HepG2 (cell line): ENCODE measurements around the gene TMX3. TPM values are rescaled to one million over a fixed set of nuclear protein-coding genes. Genes with fewer than 3 reads are reported as not detected.
A peak's percentile ranks its signal among the peaks of the same experiment; 100 is the strongest.

ENCODE experiments used
- ARHGAP35 ChIP-seq: sonication (generic); formaldehyde crosslinking; IDR thresholded peaks from 2 replicates; pipeline ENCODE4 v1.9.0; 2022; ENCODE audit warnings: mild to moderate bottlenecking, inconsistent platforms, moderate library complexity, missing genetic modification reagents, borderline replicate concordance
- BATF2 ChIP-seq: sonication (generic); formaldehyde crosslinking; IDR thresholded peaks from 2 replicates; pipeline ENCODE4 v1.8.0; 2022; ENCODE audit warnings: mild to moderate bottlenecking, missing genetic modification reagents, moderate library complexity
- FOXA3 ChIP-seq: IDR thresholded peaks from 2 replicates; pipeline ENCODE4 v1.6.1; 2016; ENCODE audit warnings: missing genetic modification reagents, missing compliant biosample characterization
- KLF6 ChIP-seq: IDR thresholded peaks from 2 replicates; pipeline ENCODE4 v1.8.0; 2016; ENCODE audit warnings: missing biosample characterization, missing genetic modification reagents
- MAZ ChIP-seq, 2 experiments: sonication (generic) in 1 of 2; formaldehyde crosslinking in 1 of 2; IDR thresholded peaks; 2 replicates each; pipeline versions ENCODE4 v1.5.0 to v1.6.1; 2012 to 2020; ENCODE audit warnings: low read depth in 2 of 2, mild to moderate bottlenecking in 2 of 2, borderline replicate concordance in 1 of 2, improper control_type of control experiment in 1 of 2, low read length in 1 of 2, missing genetic modification reagents in 1 of 2, moderate library complexity in 1 of 2
- MTF2 ChIP-seq: sonication (generic); formaldehyde crosslinking; IDR thresholded peaks from 2 replicates; pipeline ENCODE4 v1.5.0; 2020; ENCODE audit warnings: missing genetic modification reagents, borderline replicate concordance
- PAX8 ChIP-seq: sonication (generic); formaldehyde crosslinking; IDR thresholded peaks from 2 replicates; pipeline ENCODE4 v1.8.0; 2022; ENCODE audit warnings: mild to moderate bottlenecking, missing genetic modification reagents, borderline replicate concordance
- RBM39 ChIP-seq: fragments of 200-400 bp; formaldehyde crosslinking; IDR thresholded peaks from one replicate; pipeline ENCODE4 v1.6.1; 2018; ENCODE audit warnings: antibody characterized with exemption, mild to moderate bottlenecking, low read depth, low read length; ENCODE audit not compliant: poor library complexity, severe bottlenecking
- SP2 ChIP-seq: sonication (generic); formaldehyde crosslinking; IDR thresholded peaks from 2 replicates; pipeline ENCODE4 v1.5.1; 2020; ENCODE audit warnings: mild to moderate bottlenecking, missing genetic modification reagents
- THAP11 ChIP-seq: IDR thresholded peaks from 2 replicates; pipeline ENCODE4 v1.6.1; 2016; ENCODE audit warnings: missing biosample characterization, missing genetic modification reagents
- ZFX ChIP-seq: sonication (generic); formaldehyde crosslinking; IDR thresholded peaks from 2 replicates; pipeline ENCODE4 v1.4.0; 2020; ENCODE audit warnings: mild to moderate bottlenecking, low read depth, missing genetic modification reagents, moderate library complexity
- ZNF230 ChIP-seq: sonication (generic); formaldehyde crosslinking; IDR thresholded peaks from 2 replicates; pipeline ENCODE4 v1.4.0; 2020; ENCODE audit warnings: mild to moderate bottlenecking, missing genetic modification reagents
- ZNF253 ChIP-seq: sonication (generic); formaldehyde crosslinking; IDR thresholded peaks from 2 replicates; pipeline ENCODE4 v1.8.0; 2022; ENCODE audit warnings: mild to moderate bottlenecking, missing genetic modification reagents, borderline replicate concordance
- ZNF383 ChIP-seq: sonication (generic); formaldehyde crosslinking; IDR thresholded peaks from 2 replicates; pipeline ENCODE4 v1.4.0; 2020; ENCODE audit warnings: missing genetic modification reagents, mild to moderate bottlenecking, borderline replicate concordance
- ZNF441 ChIP-seq: sonication (generic); formaldehyde crosslinking; IDR thresholded peaks from 2 replicates; pipeline ENCODE4 v1.7.0; 2021; ENCODE audit warnings: missing genetic modification reagents, borderline replicate concordance
- ZNF639 ChIP-seq: conservative IDR thresholded peaks from 2 replicates; pipeline ENCODE4 v1.6.1; 2018; ENCODE audit warnings: missing genetic modification reagents
- ZNF644 ChIP-seq: IDR thresholded peaks from 2 replicates; pipeline ENCODE4 v1.6.1; 2016; ENCODE audit warnings: low read depth
- ZNF703 ChIP-seq: sonication (generic); formaldehyde crosslinking; IDR thresholded peaks from 2 replicates; pipeline ENCODE4 v1.5.1; 2020; ENCODE audit warnings: missing genetic modification reagents, mild to moderate bottlenecking, moderate library complexity, borderline replicate concordance
- ZNF768 ChIP-seq: sonication (generic); formaldehyde crosslinking; IDR thresholded peaks from 2 replicates; pipeline ENCODE4 v1.4.0; 2020; ENCODE audit warnings: missing genetic modification reagents
- ZNF782 ChIP-seq: sonication (generic); formaldehyde crosslinking; IDR thresholded peaks from 2 replicates; pipeline ENCODE4 v1.4.0; 2020; ENCODE audit warnings: missing genetic modification reagents, mild to moderate bottlenecking, borderline replicate concordance
- polyA plus RNA-seq, 8 experiments: library from polyadenylated mRNA; depleted of rRNA in 3 of 8; stranded (reverse) in 7 of 8; unstranded in 1 of 8; fragments of >200 nt; fragmentation: Illumina TruSeq in 4 of 8; extraction: Trizol in 4 of 8; gene quantifications; 2 replicates each; pipeline versions ENCODE4 v1.2.1 to v1.2.3, GENCODE V29; 2011 to 2016; ENCODE audit warnings: low read depth in 4 of 8, missing spikeins in 1 of 8, mixed read lengths in 1 of 8; ENCODE audit not compliant: insufficient read depth in 1 of 8
- total RNA-seq, 5 experiments: library from RNA; depleted of rRNA; stranded (reverse); fragments of >200 nt; fragmentation: Illumina TruSeq; extraction: Trizol; gene quantifications; 2 replicates each; pipeline ENCODE4 v1.2.3, GENCODE V29; 2016; ENCODE audit warnings: low read depth in 1 of 5
- TF ChIP-seq, protein P1 (sequence below): sonication (generic); formaldehyde crosslinking; IDR thresholded peaks from 2 replicates; pipeline ENCODE4 v1.5.1; 2020; ENCODE audit warnings: mild to moderate bottlenecking, missing genetic modification reagents, borderline replicate concordance

Gene TMX3
- total and polyA plus RNA-seq, 2 of the 13 experiments (the other 11 are each of a cell fraction or from before 2014, with no cell fraction given), result 12.9 to 25.0 TPM

GRCh38 chr18:68714712-68715496, at the start of gene TMX3 (continued):
- peak; percentile 50; the same call in 1 of the 2 replicates for TF ChIP-seq ZNF703 (CRISPR knock-in tag)
- TF ChIP-seq ZNF768 (CRISPR knock-in tag), result peak; percentile 73; the same call in 1 of the 2 replicates
- TF ChIP-seq ARHGAP35 (CRISPR knock-in tag), result 0 out of 2 replicates have a peak, but pooled peaks have one; percentile 89
- peak; percentile 75; the same call in 1 of the 2 replicates for TF ChIP-seq MAZ (IDR thresholded peaks at IDR 0.05; ENCODE audit: borderline replicate concordance, low read depth, low read length)
- peak; percentile 95 for TF ChIP-seq MAZ (CRISPR knock-in tag; IDR thresholded peaks at IDR 0.05; ENCODE audit: low read depth)
- TF ChIP-seq ZNF383 (CRISPR knock-in tag), result no peak
- peak; percentile 89 for TF ChIP-seq THAP11 (CRISPR knock-in tag)
- TF ChIP-seq ZFX (CRISPR knock-in tag), result peak; percentile 89
- TF ChIP-seq ZNF230 (CRISPR knock-in tag), result peak; percentile 97
- TF ChIP-seq ZNF639 (CRISPR knock-in tag), result peak; percentile 73; the same call in 1 of the 2 replicates
- TF ChIP-seq FOXA3, result peak; percentile 56
- no peak for TF ChIP-seq ZNF644 (CRISPR knock-in tag)
- TF ChIP-seq ZNF253 (CRISPR knock-in tag), result peak; percentile 70; the same call in 1 of the 2 replicates
- TF ChIP-seq RBM39, result no peak
- TF ChIP-seq, protein P1, sequence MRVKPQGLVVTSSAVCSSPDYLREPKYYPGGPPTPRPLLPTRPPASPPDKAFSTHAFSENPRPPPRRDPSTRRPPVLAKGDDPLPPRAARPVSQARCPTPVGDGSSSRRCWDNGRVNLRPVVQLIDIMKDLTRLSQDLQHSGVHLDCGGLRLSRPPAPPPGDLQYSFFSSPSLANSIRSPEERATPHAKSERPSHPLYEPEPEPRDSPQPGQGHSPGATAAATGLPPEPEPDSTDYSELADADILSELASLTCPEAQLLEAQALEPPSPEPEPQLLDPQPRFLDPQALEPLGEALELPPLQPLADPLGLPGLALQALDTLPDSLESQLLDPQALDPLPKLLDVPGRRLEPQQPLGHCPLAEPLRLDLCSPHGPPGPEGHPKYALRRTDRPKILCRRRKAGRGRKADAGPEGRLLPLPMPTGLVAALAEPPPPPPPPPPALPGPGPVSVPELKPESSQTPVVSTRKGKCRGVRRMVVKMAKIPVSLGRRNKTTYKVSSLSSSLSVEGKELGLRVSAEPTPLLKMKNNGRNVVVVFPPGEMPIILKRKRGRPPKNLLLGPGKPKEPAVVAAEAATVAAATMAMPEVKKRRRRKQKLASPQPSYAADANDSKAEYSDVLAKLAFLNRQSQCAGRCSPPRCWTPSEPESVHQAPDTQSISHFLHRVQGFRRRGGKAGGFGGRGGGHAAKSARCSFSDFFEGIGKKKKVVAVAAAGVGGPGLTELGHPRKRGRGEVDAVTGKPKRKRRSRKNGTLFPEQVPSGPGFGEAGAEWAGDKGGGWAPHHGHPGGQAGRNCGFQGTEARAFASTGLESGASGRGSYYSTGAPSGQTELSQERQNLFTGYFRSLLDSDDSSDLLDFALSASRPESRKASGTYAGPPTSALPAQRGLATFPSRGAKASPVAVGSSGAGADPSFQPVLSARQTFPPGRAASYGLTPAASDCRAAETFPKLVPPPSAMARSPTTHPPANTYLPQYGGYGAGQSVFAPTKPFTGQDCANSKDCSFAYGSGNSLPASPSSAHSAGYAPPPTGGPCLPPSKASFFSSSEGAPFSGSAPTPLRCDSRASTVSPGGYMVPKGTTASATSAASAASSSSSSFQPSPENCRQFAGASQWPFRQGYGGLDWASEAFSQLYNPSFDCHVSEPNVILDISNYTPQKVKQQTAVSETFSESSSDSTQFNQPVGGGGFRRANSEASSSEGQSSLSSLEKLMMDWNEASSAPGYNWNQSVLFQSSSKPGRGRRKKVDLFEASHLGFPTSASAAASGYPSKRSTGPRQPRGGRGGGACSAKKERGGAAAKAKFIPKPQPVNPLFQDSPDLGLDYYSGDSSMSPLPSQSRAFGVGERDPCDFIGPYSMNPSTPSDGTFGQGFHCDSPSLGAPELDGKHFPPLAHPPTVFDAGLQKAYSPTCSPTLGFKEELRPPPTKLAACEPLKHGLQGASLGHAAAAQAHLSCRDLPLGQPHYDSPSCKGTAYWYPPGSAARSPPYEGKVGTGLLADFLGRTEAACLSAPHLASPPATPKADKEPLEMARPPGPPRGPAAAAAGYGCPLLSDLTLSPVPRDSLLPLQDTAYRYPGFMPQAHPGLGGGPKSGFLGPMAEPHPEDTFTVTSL (CRISPR knock-in tag), result peak; percentile 54; the same call in 1 of the 2 replicates
- TF ChIP-seq BATF2 (CRISPR knock-in tag), result peak; percentile 96
- peak; percentile 54 for TF ChIP-seq SP2 (CRISPR knock-in tag)
- peak; percentile 63 for TF ChIP-seq KLF6 (CRISPR knock-in tag)
- TF ChIP-seq ZNF441 (CRISPR knock-in tag), result peak; percentile 95
- no peak for TF ChIP-seq ZNF782 (CRISPR knock-in tag)
- TF ChIP-seq MTF2 (CRISPR knock-in tag), result no peak; the same call in 1 of the 2 replicates
- TF ChIP-seq PAX8 (CRISPR knock-in tag), result no peak
